ENCODE measurements around the gene C17orf67.

GRCh38 chr17:56880571-56880970 is 46.9 kb upstream of the C17orf67 start:
- TF ChIP-seq EZH2 (conservative IDR thresholded peaks at IDR 0.05; ENCODE audit: low read depth, low read length) (no peak), JUN (CRISPR knock-in tag; IDR thresholded peaks at IDR 0.05) (no peak), ZNF207 (IDR thresholded peaks at IDR 0.05; ENCODE audit: borderline replicate concordance) (no peak)
- TF ChIP-seq, protein P1, sequence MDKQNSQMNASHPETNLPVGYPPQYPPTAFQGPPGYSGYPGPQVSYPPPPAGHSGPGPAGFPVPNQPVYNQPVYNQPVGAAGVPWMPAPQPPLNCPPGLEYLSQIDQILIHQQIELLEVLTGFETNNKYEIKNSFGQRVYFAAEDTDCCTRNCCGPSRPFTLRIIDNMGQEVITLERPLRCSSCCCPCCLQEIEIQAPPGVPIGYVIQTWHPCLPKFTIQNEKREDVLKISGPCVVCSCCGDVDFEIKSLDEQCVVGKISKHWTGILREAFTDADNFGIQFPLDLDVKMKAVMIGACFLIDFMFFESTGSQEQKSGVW (CRISPR knock-in tag; IDR thresholded peaks at IDR 0.05; ENCODE audit: borderline replicate concordance), result no peak
